ENCODE data around the gene LRGUK.

- TF ChIP-seq CTCF (IDR thresholded peaks at IDR 0.05; ENCODE audit: extremely low read depth in 1 of 2, insufficient read depth in 1 of 2, low read depth in 1 of 2, low read length in 2 of 2) = no peak
- TF ChIP-seq POLR2A (IDR thresholded peaks at IDR 0.05; ENCODE audit: low read depth, low read length) = no peak
- no peak for TF ChIP-seq MAX (IDR thresholded peaks at IDR 0.05; ENCODE audit: insufficient read depth, insufficient read length)
- TF ChIP-seq EZH2 (IDR thresholded peaks at IDR 0.05; ENCODE audit: borderline replicate concordance, low read depth, low read length, severe bottlenecking) = no peak
- TF ChIP-seq POLR2AphosphoS5 (IDR thresholded peaks at IDR 0.05; ENCODE audit: insufficient read depth, low read depth, low read length) = no peak
- no peak for TF ChIP-seq JUN (IDR thresholded peaks at IDR 0.05; ENCODE audit: borderline replicate concordance, insufficient read depth, insufficient read length, low read depth)
Observed at GRCh38 chr7:134085311-134085710, 41.8 kb upstream of the LRGUK start.
